Measurements from ENCODE around the gene CISD3. TPM values are rescaled to one million over a fixed set of nuclear protein-coding genes. Genes with fewer than 3 reads are reported as not detected.

Gene CISD3
- total and polyA plus RNA-seq, 10 of the 15 experiments (the other 5 are each of a cell fraction or from before 2014, with no cell fraction given), result 2.6 to 38.1 (median 8.1) TPM

- no peak for TF ChIP-seq SKIL (IDR thresholded peaks at IDR 0.05; ENCODE audit: low read depth, poor library complexity, severe bottlenecking)
- TF ChIP-seq NR2C2 (IDR thresholded peaks at IDR 0.05; ENCODE audit: borderline replicate concordance, control insufficient read depth, insufficient read length, low read depth), result no peak
- TF ChIP-seq DPF2 (IDR thresholded peaks at IDR 0.05), result peak; percentile 98
- no peak for TF ChIP-seq HDAC6 (IDR thresholded peaks at IDR 0.05; ENCODE audit: unreplicated experiment)
- TF ChIP-seq NFYB (IDR thresholded peaks at IDR 0.05; ENCODE audit: insufficient read depth, low read depth, low read length), result no peak
- TF ChIP-seq HSF1 (IDR thresholded peaks at IDR 0.05; ENCODE audit: low read depth, low read length), result no peak
- TF ChIP-seq RB1 (IDR thresholded peaks at IDR 0.05; ENCODE audit: borderline replicate concordance), result peak; percentile 48; the same call in 1 of the 2 replicates
- TF ChIP-seq MXI1 (IDR thresholded peaks at IDR 0.05; ENCODE audit: low read depth, low read length), result peak; percentile 48; the same call in 1 of the 2 replicates
- no peak for TF ChIP-seq ZNF384 (IDR thresholded peaks at IDR 0.05; ENCODE audit: borderline replicate concordance, low read depth, low read length)
- peak; percentile 47; the same call in 1 of the 2 replicates for TF ChIP-seq ELK1 (IDR thresholded peaks at IDR 0.05; ENCODE audit: low read depth, low read length)
- no peak for TF ChIP-seq ASH2L (IDR thresholded peaks at IDR 0.05; ENCODE audit: borderline replicate concordance, low read depth)
- TF ChIP-seq ZZZ3 (IDR thresholded peaks at IDR 0.05; ENCODE audit: control insufficient read depth, insufficient read length, low read depth), result no peak
- TF ChIP-seq RFX5 (IDR thresholded peaks at IDR 0.05; ENCODE audit: low read depth, low read length), result no peak
- TF ChIP-seq SUZ12 (IDR thresholded peaks at IDR 0.05; ENCODE audit: unreplicated experiment), result no peak
- TF ChIP-seq BACH1 (IDR thresholded peaks at IDR 0.05; ENCODE audit: borderline replicate concordance), result peak; percentile 63; the same call in 1 of the 2 replicates
- TF ChIP-seq BCL3 (IDR thresholded peaks at IDR 0.05; ENCODE audit: borderline replicate concordance, insufficient read depth, low read depth, low read length, poor library complexity, severe bottlenecking), result peak; percentile 46
- TF ChIP-seq CHD4 (IDR thresholded peaks at IDR 0.05), result no peak
- 0 out of 2 replicates have a peak, but pooled peaks have one; percentile 42 for TF ChIP-seq MEF2A (IDR thresholded peaks at IDR 0.05; ENCODE audit: insufficient read depth, low read depth, low read length)
- TF ChIP-seq EP300 (IDR thresholded peaks at IDR 0.05; ENCODE audit: borderline replicate concordance in 1 of 2, control insufficient read depth in 1 of 2, low read depth in 2 of 2, low read length in 2 of 2), result peak; percentile 8 to 56; a peak in 1 of 4 replicates
- no peak for TF ChIP-seq ATF2 (IDR thresholded peaks at IDR 0.05; ENCODE audit: low read length)
These were observed 27.8 kb upstream of the CISD3 start (continued) for GRCh38 chr17:38702166-38702915.

Measured in GM12878 (cell line).